GM12874 (cell line): Measurements from ENCODE around the gene NUP88.

Experiments used
- TF ChIP-seq, protein P1 (sequence below): IDR thresholded peaks from 2 replicates; pipeline ENCODE4 v1.5.1; 2011; ENCODE audit warnings: low read depth, mild to moderate bottlenecking, control low read depth, low read length, moderate library complexity; ENCODE audit not compliant: insufficient read depth

The NUP88 gene

DNA sequence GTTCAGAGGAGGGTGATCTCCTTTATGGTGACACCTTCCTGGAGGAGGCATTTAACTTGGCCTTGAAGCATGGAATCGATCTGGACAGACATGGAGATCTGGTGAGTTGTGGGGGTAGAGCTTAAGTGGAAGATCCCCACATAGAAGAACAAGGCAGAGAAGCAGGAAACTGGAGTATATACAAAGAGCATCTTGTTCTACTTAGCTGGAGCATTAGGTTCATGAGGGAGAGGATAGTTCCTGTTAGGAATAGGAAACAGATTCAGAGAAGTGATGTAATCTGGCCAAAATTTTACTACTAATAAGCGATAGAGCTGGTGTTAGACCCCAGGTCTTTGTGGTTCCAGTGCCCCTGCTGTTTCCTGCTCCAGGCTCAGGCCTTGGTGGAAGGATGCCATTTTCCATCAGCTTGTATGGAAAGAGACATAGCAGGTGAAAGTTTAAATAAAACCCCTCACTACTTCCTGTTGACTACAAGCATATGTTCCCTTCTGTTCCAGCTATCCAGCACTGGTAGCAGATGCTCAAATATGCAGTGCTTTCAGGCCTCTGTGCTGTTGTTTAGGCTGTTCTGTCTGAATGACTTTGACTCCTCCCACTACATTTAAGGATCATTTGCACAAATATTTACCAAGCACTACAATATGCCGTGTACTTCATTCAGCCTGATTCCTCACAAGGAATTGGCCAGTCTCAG is 9.9 kb upstream of the NUP88 start:
- TF ChIP-seq, protein P1, sequence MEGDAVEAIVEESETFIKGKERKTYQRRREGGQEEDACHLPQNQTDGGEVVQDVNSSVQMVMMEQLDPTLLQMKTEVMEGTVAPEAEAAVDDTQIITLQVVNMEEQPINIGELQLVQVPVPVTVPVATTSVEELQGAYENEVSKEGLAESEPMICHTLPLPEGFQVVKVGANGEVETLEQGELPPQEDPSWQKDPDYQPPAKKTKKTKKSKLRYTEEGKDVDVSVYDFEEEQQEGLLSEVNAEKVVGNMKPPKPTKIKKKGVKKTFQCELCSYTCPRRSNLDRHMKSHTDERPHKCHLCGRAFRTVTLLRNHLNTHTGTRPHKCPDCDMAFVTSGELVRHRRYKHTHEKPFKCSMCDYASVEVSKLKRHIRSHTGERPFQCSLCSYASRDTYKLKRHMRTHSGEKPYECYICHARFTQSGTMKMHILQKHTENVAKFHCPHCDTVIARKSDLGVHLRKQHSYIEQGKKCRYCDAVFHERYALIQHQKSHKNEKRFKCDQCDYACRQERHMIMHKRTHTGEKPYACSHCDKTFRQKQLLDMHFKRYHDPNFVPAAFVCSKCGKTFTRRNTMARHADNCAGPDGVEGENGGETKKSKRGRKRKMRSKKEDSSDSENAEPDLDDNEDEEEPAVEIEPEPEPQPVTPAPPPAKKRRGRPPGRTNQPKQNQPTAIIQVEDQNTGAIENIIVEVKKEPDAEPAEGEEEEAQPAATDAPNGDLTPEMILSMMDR = no peak

DNA sequence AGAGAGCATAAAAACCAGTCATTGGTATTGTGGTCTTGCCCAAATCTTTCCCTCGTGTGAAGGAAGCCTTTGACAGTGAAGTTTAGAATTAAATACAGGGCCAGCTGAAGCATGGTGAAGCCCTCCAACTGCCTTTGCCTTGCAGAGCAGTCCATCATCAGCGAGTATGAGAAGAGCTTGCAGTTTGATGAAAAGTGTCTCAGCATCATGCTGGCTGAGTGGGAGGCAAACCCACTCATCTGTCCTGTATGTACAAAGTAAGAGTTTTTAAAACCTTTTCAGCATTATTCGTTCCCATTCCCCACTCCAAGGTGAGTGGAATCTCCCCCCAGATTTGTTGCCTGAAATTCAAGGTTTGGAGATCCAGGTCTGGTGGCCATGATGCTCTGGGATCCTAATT is 6.4 kb upstream of the NUP88 start:
- TF ChIP-seq, protein P1 = no peak

DNA sequence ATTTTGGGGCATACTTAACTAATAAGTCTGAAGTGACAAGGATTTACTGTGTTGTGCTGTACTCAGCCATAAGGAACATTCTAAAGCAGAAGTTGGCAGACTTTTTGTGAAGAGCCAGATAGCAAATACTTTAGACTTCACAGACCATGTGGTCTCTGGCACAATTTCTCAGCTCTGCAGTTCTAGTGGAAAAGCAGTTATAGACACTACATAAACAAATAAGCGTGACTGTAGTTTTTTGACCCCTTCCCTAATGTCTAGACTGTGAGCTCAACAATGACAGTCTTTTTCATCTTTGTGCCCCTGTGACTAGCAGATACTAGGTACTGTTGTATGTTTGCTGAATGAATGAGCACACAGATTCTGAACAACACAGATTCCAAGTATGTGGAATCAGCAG is 5.4 kb upstream of the NUP88 start:
- TF ChIP-seq, protein P1 = no peak

DNA sequence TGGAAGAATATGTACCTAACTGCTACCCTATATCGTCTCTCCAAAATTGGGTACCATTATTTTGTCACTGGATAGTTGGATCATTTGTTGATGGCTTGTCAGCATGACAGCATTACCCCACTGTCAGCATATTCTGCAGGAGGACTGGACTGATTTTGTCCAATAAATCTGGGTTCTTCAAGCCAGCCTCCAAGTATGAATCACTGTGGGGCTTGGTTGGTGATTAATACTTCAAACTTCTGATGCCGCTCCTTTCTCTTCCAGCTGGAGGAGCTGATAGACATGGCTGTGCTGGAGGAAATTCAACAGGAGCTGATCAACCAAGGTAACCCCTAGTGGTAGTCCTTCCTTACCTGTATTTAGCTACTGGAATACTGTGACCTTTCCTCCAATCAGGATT is 3.0 kb upstream of the NUP88 start:
- TF ChIP-seq, protein P1 = no peak

DNA sequence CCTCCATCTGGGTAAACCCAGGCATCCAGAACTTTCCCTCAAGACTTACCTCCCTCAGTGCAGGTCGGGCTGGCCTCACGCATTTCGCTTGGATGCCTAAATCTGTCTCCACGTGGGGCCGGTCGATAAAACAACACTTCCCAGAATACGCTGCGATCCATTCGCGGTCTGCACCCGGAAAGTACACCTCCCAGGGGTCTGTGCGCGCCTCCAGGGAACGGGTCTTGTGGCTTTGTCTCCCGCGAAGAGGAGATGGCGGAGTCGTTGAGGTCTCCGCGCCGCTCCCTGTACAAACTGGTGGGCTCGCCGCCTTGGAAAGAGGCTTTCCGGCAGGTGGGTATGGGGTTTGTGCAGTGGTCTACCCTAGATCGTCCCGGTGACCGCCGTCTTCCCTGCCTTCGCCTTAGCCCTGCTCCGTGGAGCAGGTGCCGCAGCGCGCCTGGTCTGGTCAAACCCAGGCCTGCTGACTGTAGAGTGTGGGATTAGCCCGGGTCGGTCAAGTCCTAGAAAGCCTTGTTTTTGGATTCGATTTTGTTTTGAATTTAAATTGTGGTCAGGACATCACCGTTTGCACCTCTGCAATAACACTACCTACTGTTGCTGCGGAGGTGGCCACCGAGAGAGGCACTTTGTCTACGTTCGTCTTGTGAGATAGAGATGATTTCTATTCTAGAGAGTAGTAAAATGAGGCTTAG is 644 bp upstream of the NUP88 start, which contains the start of gene RPAIN:
RPAIN (plus strand) TSS at position 224 of the 695 bp plus-strand sequence; CDS start at position 253, 29 bp downstream.
- TF ChIP-seq, protein P1 = no peak

DNA sequence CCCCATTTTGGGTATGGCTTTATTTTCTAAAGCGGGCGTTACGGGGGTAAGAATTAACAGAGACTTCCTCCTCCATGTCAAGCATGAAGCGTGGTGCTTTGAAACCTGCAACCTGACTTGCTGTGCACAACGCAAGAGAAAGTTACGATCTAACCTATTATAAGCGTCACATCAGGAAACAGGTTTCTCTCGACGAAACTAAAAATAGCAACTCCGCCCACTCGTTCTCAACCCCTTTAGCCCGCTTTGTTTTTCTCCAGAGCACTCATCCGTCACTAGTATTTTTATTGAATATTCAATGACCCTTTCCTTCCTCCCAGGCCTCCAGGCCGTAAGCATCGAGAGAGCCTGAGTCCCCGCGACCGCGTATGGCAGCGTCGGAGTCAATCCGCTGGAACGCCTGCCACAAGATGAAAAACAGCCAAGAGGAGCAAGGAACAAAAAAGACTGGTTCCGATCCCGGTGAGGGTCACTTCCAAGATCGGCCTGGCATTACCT is 555 bp downstream of the NUP88 start:
- TF ChIP-seq, protein P1 = no peak

DNA sequence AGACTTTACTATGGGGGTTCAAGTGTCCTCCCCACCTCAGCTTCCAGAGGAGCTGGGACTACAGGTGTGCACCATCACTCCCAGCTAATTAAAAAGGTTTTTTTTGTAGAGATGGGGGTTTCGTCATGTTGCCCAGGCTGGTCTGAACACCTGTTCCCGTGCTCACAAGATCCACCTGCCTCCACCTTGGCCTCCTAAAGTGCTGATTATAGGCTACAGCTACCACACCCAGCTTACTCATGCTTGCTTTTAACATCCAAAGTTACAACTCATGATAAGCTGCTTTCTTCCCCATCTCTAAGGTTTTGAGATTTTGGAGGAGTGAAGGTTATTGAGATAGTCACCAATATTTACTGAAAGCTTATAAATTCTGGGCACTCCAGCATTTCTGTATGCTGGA is 2.6 kb downstream of the NUP88 start:
- TF ChIP-seq, protein P1 = no peak
